DMS79 (cell line): ENCODE results near the gene SLC1A2.

Experiments
- DNase-seq: peaks from one replicate; lab custom pipeline; 2025; lab: John Stamatoyannopoulos, UW

SLC1A2 gene

GRCh38 chr11:35348898-35349687 lies 70.3 kb downstream of the SLC1A2 start:
- no peak for DNase-seq

GRCh38 chr11:35347921-35348331 lies 71.4 kb downstream of the SLC1A2 start:
- DNase-seq = no peak

- no peak for DNase-seq
These were observed 72.0 kb downstream of the SLC1A2 start for GRCh38 chr11:35347173-35347878.

GRCh38 chr11:35346472-35347156 lies 72.7 kb downstream of the SLC1A2 start:
- DNase-seq = no peak

- DNase-seq = no peak
These were observed 74.4 kb downstream of the SLC1A2 start for GRCh38 chr11:35344681-35345574.

GRCh38 chr11:35343033-35343598 lies 76.2 kb downstream of the SLC1A2 start:
- no peak for DNase-seq

- no peak for DNase-seq
These were observed 78.6 kb downstream of the SLC1A2 start for GRCh38 chr11:35340715-35341114.

GRCh38 chr11:35340071-35340470 lies 79.3 kb downstream of the SLC1A2 start:
- DNase-seq = no peak

- DNase-seq = no peak
These were observed 80.4 kb downstream of the SLC1A2 start for GRCh38 chr11:35338921-35339320.

GRCh38 chr11:35337914-35338305 lies 81.4 kb downstream of the SLC1A2 start:
- DNase-seq = no peak

- no peak for DNase-seq
These were observed 82.0 kb downstream of the SLC1A2 start for GRCh38 chr11:35337136-35337913.

GRCh38 chr11:35336726-35337125 lies 82.6 kb downstream of the SLC1A2 start:
- DNase-seq = no peak

GRCh38 chr11:35335226-35335625 lies 84.1 kb downstream of the SLC1A2 start:
- no peak for DNase-seq

GRCh38 chr11:35334385-35335090 lies 84.8 kb downstream of the SLC1A2 start:
- no peak for DNase-seq

GRCh38 chr11:35332524-35332923 lies 86.8 kb downstream of the SLC1A2 start:
- no peak for DNase-seq

- no peak for DNase-seq
These were observed 88.4 kb downstream of the SLC1A2 start for GRCh38 chr11:35330931-35331330.

GRCh38 chr11:35330156-35330889 lies 89.0 kb downstream of the SLC1A2 start:
- DNase-seq = no peak

- DNase-seq = no peak
These were observed 91.5 kb downstream of the SLC1A2 start for GRCh38 chr11:35327829-35328228.

- DNase-seq = no peak
These were observed 93.0 kb downstream of the SLC1A2 start for GRCh38 chr11:35326266-35326879.
